GM12865 (cell line): ENCODE results near the gene NPAT.
A peak's percentile ranks its signal among the peaks of the same experiment; 100 is the strongest.
"Not testable (repeated sequence)": the region's sequence is repeated elsewhere in the genome, so short reads cannot be mapped to it uniquely, and the experiment has no call there.

Experiments
- DNase-seq: peaks from one replicate; pipeline ENCODE4 v3.0.0; 2010; ENCODE audit warnings: low read depth
- H3K4me3 ChIP-seq: 2 replicates; pipeline ENCODE4 v1.5.1; 2011; ENCODE audit warnings: mild to moderate bottlenecking, low read depth, low read length, control low read depth
- CTCF ChIP-seq: IDR thresholded peaks from 2 replicates; pipeline ENCODE4 v1.5.1; 2011; ENCODE audit warnings: low read length, control low read depth, low read depth, inconsistent platforms; ENCODE audit not compliant: insufficient read depth; ENCODE audit errors: missing control alignments

Gene NPAT

GRCh38 chr11:108198833-108199232, 23.6 kb downstream of the NPAT start:
- H3K4me3 ChIP-seq, result no peak overlapping the region
- no peak for TF ChIP-seq CTCF
- DNase-seq, result no peak

GRCh38 chr11:108197351-108197750, 25.1 kb downstream of the NPAT start:
- peak overlapping the region; percentile 7; the same call in 1 of the 2 replicates for H3K4me3 ChIP-seq
- peak; percentile 42 for DNase-seq
- TF ChIP-seq CTCF, result no peak

GRCh38 chr11:108196901-108197300, 25.5 kb downstream of the NPAT start:
- TF ChIP-seq CTCF, result no peak
- H3K4me3 ChIP-seq, result peak overlapping the region; percentile 7; the same call in 1 of the 2 replicates
- peak; percentile 50 for DNase-seq

- DNase-seq, result no peak
- H3K4me3 ChIP-seq, result no peak overlapping the region
- no peak for TF ChIP-seq CTCF
Observed at GRCh38 chr11:108193725-108194124, 28.7 kb downstream of the NPAT start.

GRCh38 chr11:108177570-108177969, 44.9 kb downstream of the NPAT start:
- no peak overlapping the region for H3K4me3 ChIP-seq
- no peak for TF ChIP-seq CTCF
- no peak for DNase-seq

- H3K4me3 ChIP-seq, result no peak overlapping the region
- TF ChIP-seq CTCF, result no peak
- DNase-seq, result peak; percentile 9
Observed at GRCh38 chr11:108170184-108170583, 52.3 kb downstream of the NPAT start.

GRCh38 chr11:108167624-108168023, 54.8 kb downstream of the NPAT start:
- no peak overlapping the region for H3K4me3 ChIP-seq
- no peak for TF ChIP-seq CTCF
- DNase-seq, result no peak

GRCh38 chr11:108162878-108163277, 59.6 kb downstream of the NPAT start:
- not testable (repeated sequence) for H3K4me3 ChIP-seq, DNase-seq
